ENCODE data around the gene ATRIP.
"Not testable (repeated sequence)": the region's sequence is repeated elsewhere in the genome, so short reads cannot be mapped to it uniquely, and the experiment has no call there.

ATRIP gene

DNA sequence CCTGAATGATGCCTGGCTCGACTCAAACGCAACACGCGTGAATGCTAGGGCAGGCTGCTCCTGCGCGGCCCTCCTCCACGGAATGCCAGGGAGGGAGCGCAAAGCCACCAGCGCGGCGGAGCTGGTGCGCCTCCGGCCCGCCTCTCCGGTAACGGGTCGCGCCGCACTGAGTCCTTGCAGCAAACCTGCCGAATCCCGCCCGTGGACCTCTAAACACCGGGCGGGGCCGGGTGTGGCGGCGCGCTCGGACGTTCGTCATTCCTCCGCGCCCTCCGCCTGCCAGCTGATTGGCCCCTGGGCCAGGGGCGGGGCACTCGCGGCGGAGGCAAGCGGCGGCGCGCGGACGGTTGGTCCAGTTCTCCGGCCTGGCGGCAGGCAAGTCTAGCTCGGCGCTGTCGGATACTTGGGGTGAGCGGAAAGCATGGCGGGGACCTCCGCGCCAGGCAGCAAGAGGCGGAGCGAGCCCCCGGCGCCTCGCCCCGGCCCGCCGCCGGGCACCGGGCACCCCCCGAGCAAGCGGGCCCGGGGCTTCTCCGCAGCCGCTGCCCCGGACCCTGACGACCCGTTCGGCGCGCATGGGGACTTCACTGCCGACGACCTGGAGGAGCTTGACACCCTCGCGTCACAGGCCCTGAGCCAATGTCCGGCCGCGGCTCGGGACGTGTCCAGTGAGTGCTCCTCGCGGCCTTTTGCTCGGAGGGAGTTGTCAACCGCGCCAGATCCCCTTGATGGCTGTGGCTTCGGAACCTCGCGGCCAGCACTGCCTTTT, at the start of gene ATRIP:
TSS of gene ATRIP (plus strand) at position 313 of the 769 bp plus-strand sequence. CDS start at position 422, 109 bp downstream.
- peaks cover 26% of the 10 kb centered on the region for H3K4me1 ChIP-seq (ENCODE audit: insufficient read depth, low read length)
- H3K9me3 ChIP-seq (ENCODE audit: low read length), result no peaks in the 10 kb centered on the region
- peak within 1 kb of the TSS; percentile 47 to 94 for H3K4me3 ChIP-seq (ENCODE audit: low read depth in 1 of 2, low read length in 2 of 2)
- peak within 1 kb of the TSS; percentile 90 for H3K9ac ChIP-seq (ENCODE audit: low read length)
- H3K36me3 ChIP-seq (ENCODE audit: insufficient read depth, low read length), result peaks cover 23% of the 10 kb centered on the region
- H3K27ac ChIP-seq (ENCODE audit: low read depth, low read length), result peak within 1 kb of the TSS; percentile 92
- H3K27me3 ChIP-seq (ENCODE audit: control insufficient read depth in 1 of 2, insufficient read depth in 2 of 2, low read length in 2 of 2), result no peaks in the 10 kb centered on the region

DNA sequence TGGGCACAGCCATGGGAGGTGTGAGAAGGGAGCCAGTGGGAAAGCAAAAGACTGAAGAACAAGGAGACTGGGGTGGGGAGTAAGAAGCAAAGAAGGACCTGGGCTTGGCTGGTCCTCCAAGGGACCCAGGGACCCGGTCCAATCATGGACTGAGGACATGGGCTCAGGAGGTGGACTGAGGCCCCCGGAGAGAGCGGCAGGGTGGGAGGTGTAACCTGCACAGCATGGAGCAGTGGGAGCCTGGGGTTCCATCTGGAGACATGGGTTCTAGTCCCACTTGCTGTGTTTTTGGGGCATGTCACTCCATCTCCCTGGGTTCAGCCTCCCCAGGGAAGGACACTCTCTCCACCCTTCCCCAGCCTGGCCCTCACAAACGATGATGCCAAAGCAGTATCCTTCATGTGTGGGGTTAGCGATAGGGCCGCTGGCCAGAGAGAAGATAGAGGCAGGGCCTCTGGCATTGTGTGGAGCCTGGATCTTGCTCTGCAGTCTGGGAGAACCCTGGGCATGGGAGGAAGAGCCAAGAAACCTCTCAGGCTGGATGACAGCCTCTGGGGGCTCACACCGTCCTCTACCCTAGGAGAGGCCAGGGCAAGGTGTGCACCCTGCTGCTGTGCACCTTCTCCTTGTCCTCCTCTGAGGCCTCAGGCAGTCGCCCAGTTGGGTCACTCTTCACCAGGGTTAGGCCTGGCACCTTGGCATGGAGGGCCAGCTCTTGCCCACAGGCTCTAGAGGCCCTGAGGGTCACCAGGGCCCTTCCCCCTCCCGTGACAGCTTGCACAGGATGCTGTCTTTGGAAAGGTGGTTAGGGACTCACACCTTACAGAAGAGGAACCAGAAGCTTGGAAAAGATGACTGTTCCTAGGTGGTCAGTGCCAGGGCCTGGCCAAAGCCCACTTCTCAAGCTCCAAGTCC, 48.5 kb upstream of the ATRIP start:
- peaks cover 16% of the 10 kb centered on the region for H3K4me1 ChIP-seq (ENCODE audit: insufficient read depth, low read length)
- H3K9me3 ChIP-seq (ENCODE audit: low read length), result no peaks in the 10 kb centered on the region
- no peaks in the 10 kb centered on the region for H3K36me3 ChIP-seq (ENCODE audit: insufficient read depth, low read length)
- no peak overlapping the region for H3K9ac ChIP-seq (ENCODE audit: low read length)
- no peak overlapping the region for H3K27ac ChIP-seq (ENCODE audit: low read depth, low read length)
- H3K27me3 ChIP-seq (ENCODE audit: control insufficient read depth in 1 of 2, insufficient read depth in 2 of 2, low read length in 2 of 2), result peaks cover 0 to 5% of the 10 kb centered on the region in 2 donors
- no peak overlapping the region for H3K4me3 ChIP-seq (ENCODE audit: low read depth in 1 of 2, low read length in 2 of 2)

DNA sequence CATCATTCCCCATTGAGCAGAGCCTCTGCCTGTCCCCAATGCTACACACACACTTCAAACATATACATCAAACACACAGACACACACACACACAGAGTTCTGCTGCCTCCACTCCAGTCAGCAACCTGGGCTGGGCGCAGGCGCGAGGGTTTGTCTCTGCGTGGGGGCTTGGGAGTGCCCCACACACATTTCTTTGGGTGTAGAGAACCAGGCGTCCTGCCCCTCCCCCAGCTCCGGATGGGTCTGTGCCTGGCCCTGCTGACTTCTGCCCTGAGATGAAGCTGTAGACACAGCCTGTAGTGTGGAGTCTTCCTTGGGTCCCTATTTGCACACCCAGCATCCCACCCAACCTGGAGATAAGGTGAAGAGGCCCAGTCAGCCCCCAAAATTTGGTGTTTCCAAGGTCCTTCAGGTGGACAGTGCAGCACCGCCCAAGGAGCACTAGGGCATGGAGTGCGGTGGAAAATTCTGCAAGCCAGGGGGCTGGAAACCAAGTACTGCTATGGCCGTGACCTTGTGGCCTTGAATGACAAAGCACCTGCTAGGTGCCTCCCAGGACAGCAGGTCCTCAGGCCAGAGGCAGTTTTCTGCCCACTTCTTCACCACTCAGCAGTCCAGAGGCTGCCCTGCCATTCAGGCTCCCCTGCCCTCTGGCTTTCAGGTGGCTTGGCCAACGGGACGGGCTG, 47.7 kb upstream of the ATRIP start:
- no peaks in the 10 kb centered on the region for H3K9me3 ChIP-seq (ENCODE audit: low read length)
- H3K27ac ChIP-seq (ENCODE audit: low read depth, low read length), result no peak overlapping the region
- H3K27me3 ChIP-seq (ENCODE audit: control insufficient read depth in 1 of 2, insufficient read depth in 2 of 2, low read length in 2 of 2), result peaks cover 0 to 5% of the 10 kb centered on the region in 2 donors
- H3K36me3 ChIP-seq (ENCODE audit: insufficient read depth, low read length), result peaks cover 5% of the 10 kb centered on the region
- peaks cover 17% of the 10 kb centered on the region for H3K4me1 ChIP-seq (ENCODE audit: insufficient read depth, low read length)
- no peak overlapping the region for H3K4me3 ChIP-seq (ENCODE audit: low read depth in 1 of 2, low read length in 2 of 2)
- H3K9ac ChIP-seq (ENCODE audit: low read length), result no peak overlapping the region

DNA sequence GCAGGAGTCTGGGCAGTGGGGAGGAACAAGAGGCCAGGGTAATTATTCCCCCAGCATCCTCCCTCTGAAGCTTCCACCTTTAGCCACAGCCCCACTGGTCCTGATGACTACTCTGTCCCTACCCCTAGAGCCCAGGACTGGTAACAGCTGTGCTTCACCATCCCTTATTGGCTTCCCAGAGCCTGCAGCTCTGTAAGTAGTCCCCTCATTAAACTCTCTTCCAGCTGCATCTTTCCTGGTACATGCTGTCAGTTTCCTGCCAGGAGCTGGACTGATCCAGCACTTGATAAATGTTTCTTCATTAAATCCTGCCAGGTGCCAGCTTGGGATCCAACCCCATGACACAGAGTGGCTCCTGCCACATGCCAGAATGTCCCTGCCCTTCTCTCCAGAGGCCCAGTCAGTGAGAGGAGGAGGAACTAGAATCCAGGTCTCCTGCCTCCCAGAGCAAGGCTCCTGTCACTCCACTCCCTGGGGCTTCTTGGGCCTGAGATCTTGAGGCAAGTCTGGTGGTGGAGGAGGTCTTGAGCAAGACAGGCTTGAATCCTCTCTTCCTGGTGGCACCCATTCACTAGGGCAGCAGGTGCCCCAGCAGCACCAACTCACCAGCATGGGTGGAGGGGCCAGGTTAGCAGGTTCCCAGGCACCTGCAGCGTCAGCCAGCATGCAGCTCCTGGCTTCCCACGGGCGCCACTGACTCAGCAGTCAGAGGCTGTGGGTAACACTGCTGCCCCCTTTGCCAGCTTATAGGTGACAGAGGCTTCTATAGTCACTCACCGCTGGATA, 47.0 kb upstream of the ATRIP start:
- H3K4me1 ChIP-seq (ENCODE audit: insufficient read depth, low read length), result peaks cover 17% of the 10 kb centered on the region
- H3K9me3 ChIP-seq (ENCODE audit: low read length), result no peaks in the 10 kb centered on the region
- peaks cover 0 to 5% of the 10 kb centered on the region in 2 donors for H3K27me3 ChIP-seq (ENCODE audit: control insufficient read depth in 1 of 2, insufficient read depth in 2 of 2, low read length in 2 of 2)
- H3K27ac ChIP-seq (ENCODE audit: low read depth, low read length), result peak overlapping the region; percentile 21
- H3K4me3 ChIP-seq (ENCODE audit: low read depth in 1 of 2, low read length in 2 of 2), result no peak overlapping the region
- no peak overlapping the region for H3K9ac ChIP-seq (ENCODE audit: low read length)
- peaks cover 13% of the 10 kb centered on the region for H3K36me3 ChIP-seq (ENCODE audit: insufficient read depth, low read length)

DNA sequence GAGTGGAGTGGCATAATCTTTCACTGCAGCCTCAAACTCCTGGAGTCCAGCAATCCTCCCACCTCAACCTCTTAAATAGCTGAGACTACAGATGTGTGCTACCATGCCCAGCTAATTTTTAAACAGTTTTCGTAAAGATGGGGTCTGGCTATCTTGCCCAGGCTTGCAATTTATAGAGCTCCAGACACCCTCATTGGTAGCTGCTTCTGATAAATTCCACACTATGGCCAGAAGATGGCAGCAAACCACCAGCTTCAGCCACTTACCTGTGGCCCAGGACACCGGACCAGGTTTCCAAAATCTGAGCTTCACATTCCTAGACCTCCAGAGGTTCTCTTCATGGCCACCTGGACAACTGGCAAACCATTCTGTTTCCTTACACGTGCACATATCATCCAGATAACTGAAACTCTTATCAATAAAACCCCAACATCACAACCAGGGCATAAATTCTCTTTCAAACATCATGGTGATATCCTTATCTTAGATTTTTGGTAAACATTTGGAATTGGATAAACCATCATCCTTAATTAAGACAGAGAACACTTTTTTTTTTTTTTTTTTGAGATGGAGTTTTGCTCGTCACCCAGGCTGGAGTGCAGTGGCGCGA, 45.6 kb upstream of the ATRIP start:
- H3K27ac ChIP-seq (ENCODE audit: low read depth, low read length), result peak overlapping the region; percentile 93
- H3K4me3 ChIP-seq (ENCODE audit: low read depth in 1 of 2, low read length in 2 of 2), result no peak overlapping the region
- H3K9me3 ChIP-seq (ENCODE audit: low read length), result no peaks in the 10 kb centered on the region
- no peak overlapping the region for H3K9ac ChIP-seq (ENCODE audit: low read length)
- H3K36me3 ChIP-seq (ENCODE audit: insufficient read depth, low read length), result peaks cover 26% of the 10 kb centered on the region
- H3K4me1 ChIP-seq (ENCODE audit: insufficient read depth, low read length), result peaks cover 17% of the 10 kb centered on the region
- peaks cover 0 to 3% of the 10 kb centered on the region in 2 donors for H3K27me3 ChIP-seq (ENCODE audit: control insufficient read depth in 1 of 2, insufficient read depth in 2 of 2, low read length in 2 of 2)

DNA sequence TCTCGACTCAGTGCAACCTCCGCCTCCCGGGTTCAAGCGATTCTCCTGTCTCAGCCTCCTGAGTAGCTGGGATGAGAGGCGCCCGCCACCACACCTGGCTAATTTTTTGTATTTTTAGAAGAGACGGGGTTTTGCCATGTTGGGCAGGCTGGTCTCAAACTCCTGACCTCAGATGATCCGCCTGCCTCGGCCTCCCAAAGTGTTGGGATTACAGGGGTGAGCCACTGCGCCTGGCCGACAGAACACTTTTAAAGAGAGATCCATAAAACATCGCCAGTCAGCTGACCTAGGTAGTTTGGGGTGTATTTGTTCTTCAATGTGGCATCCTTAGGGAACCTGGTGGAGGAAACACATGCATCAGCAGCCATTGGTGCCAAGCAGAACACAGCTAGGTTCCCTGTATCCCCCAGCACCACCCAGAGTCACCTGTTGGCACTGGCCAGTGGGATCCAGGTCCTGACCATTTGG, 45.1 kb upstream of the ATRIP start:
- not testable (repeated sequence) for H3K4me3 ChIP-seq (ENCODE audit: low read depth in 1 of 2, low read length in 2 of 2); H3K9me3 ChIP-seq (ENCODE audit: low read length); H3K27me3 ChIP-seq (ENCODE audit: control insufficient read depth in 1 of 2, insufficient read depth in 2 of 2, low read length in 2 of 2)
- peaks cover 17% of the 10 kb centered on the region for H3K4me1 ChIP-seq (ENCODE audit: insufficient read depth, low read length)
- H3K27ac ChIP-seq (ENCODE audit: low read depth, low read length), result peak overlapping the region; percentile 93
- peak overlapping the region; percentile 11 for H3K9ac ChIP-seq (ENCODE audit: low read length)
- H3K36me3 ChIP-seq (ENCODE audit: insufficient read depth, low read length), result peaks cover 32% of the 10 kb centered on the region

DNA sequence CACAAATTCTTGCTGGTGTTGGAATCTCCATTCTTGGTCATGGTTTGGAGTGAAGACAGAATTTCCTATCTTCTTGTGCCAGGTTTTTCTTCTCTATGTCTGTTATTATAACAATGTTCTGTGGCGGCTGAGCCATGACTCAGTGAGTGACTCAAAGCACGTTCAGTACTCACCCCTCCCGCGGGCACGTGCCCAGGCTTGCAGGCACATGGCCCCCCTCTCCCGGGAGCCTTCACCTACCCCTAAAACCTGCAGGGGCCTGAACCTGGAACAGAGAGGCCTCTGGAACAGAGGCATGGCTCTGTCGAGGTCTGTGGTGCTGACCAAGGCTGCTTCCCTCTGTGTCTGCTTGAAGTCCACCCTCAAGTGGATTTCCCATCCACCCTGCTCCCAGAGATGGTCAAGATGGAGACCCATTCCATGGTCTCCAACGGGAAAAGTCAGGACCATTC, 44.2 kb upstream of the ATRIP start:
- Histone ChIP-seq H3K27ac (ENCODE audit: low read depth, low read length) (peak overlapping the region; percentile 93), H3K4me1 (ENCODE audit: insufficient read depth, low read length) (peaks cover 17% of the 10 kb centered on the region), H3K4me3 (ENCODE audit: low read depth in 1 of 2, low read length in 2 of 2) (peak overlapping the region in 1 of 2 donors; percentile 19), H3K27me3 (ENCODE audit: control insufficient read depth in 1 of 2, insufficient read depth in 2 of 2, low read length in 2 of 2) (no peaks in the 10 kb centered on the region), H3K9me3 (ENCODE audit: low read length) (no peaks in the 10 kb centered on the region), H3K9ac (ENCODE audit: low read length) (no peak overlapping the region), H3K36me3 (ENCODE audit: insufficient read depth, low read length) (peaks cover 39% of the 10 kb centered on the region)

DNA sequence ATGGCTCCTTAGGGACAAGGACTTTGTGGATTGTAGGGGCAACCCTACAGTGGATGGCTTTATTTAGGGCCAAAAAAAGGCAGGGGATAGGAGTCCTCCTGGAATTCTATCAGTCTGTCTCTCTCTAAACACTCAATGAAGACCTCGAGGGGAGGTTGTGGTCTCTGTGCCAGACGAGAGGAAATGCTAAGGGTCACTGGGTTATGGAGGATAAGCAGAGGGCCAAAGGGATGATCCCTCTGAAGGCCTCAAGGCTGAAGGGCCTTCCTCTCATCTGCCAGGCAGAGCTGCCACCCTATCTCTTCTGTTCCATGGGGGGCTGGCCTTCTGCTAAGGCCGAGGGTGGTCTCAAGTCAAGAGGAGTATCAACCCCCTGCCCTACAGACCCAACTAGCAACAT, 43.6 kb upstream of the ATRIP start:
- H3K36me3 ChIP-seq (ENCODE audit: insufficient read depth, low read length), result peaks cover 45% of the 10 kb centered on the region
- H3K4me1 ChIP-seq (ENCODE audit: insufficient read depth, low read length), result peaks cover 17% of the 10 kb centered on the region
- H3K9ac ChIP-seq (ENCODE audit: low read length), result no peak overlapping the region

DNA sequence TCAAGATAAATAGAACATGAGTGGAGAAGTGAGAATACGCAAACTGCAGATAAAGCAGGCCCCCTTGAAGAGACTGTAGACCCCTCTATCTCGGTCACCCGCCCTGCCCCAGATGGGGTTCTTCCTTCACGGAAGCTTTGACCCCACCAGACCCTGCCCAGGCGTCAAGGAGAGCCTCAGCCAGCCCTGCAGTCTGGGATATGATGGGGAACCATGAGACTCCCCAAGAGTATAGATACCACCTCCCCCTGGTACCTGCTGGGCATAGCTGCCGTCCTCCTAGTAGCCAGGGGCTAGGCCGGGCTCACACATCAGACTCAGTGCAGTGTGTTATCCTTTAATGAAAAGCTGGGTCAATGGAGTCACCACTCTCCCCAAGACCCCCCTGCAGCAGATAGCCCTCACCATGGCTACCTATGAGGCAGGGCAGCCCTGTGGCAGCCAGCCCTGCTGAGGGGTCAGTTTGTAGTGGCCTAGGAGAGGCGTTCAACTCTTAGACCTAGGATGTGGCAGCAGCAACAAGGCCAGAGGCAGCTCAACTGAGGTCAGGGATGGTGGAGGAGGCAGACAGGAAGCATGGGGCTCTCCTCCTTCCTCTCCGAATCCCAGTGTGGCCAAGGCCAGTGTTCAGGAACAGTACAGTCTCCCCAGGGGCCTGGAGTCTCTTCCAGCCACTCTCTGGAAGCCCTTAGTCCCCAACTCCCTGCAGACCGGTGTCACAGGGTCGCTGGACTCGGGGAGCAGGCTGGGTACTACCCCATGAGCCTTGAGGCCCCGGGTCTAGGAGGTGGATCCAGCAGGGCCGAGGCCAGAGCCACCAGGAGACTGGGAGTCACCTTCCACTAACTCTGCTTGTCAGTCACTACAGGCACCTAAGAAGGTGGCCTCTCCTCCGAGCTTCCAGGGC, 42.8 kb upstream of the ATRIP start:
- Histone ChIP-seq H3K9ac (ENCODE audit: low read length) (no peak overlapping the region), H3K4me3 (ENCODE audit: low read depth in 1 of 2, low read length in 2 of 2) (no peak overlapping the region), H3K36me3 (ENCODE audit: insufficient read depth, low read length) (peaks cover 53% of the 10 kb centered on the region), H3K27me3 (ENCODE audit: control insufficient read depth in 1 of 2, insufficient read depth in 2 of 2, low read length in 2 of 2) (no peaks in the 10 kb centered on the region), H3K4me1 (ENCODE audit: insufficient read depth, low read length) (peaks cover 17% of the 10 kb centered on the region), H3K27ac (ENCODE audit: low read depth, low read length) (peak overlapping the region; percentile 46), H3K9me3 (ENCODE audit: low read length) (no peaks in the 10 kb centered on the region)

More for the DNA sequence above, 43.6 kb upstream of the ATRIP start:
- Histone ChIP-seq H3K9me3 (ENCODE audit: low read length) (no peaks in the 10 kb centered on the region), H3K27ac (ENCODE audit: low read depth, low read length) (peak overlapping the region; percentile 93), H3K4me3 (ENCODE audit: low read depth in 1 of 2, low read length in 2 of 2) (no peak overlapping the region), H3K27me3 (ENCODE audit: control insufficient read depth in 1 of 2, insufficient read depth in 2 of 2, low read length in 2 of 2) (no peaks in the 10 kb centered on the region)

Data from muscle layer of colon (tissue), 2 donors.